Activated CD8-positive, alpha-beta memory T cell treated with anti-CD3 and anti-CD28 coated beads for 36 hours (primary cell): Measurements from ENCODE around the gene PDE10A. TPM values are rescaled to one million over a fixed set of nuclear protein-coding genes. Genes with fewer than 3 reads are reported as not detected.

Experiments
- CTCF ChIA-PET: fragments of 350-600 bp; sonication (Branson Sonifier 250); formaldehyde crosslinking; loops from one replicate; lab custom pipeline; 2021; ENCODE audit warnings: antibody characterized with exemption; lab: Charles Lee
- POLR2A ChIA-PET: fragments of 350-600 bp; sonication (Branson Sonifier 250); formaldehyde crosslinking; loops from one replicate; lab custom pipeline; 2021; ENCODE audit warnings: antibody characterized with exemption; lab: Charles Lee
- total RNA-seq, 2 experiments: library from RNA; stranded (reverse); gene quantifications; one replicate each; pipeline ENCODE4 v1.2.3, GENCODE V29; 2021

The PDE10A gene
- total RNA-seq, 2 experiments from 2014 or later: not detected

DNA sequence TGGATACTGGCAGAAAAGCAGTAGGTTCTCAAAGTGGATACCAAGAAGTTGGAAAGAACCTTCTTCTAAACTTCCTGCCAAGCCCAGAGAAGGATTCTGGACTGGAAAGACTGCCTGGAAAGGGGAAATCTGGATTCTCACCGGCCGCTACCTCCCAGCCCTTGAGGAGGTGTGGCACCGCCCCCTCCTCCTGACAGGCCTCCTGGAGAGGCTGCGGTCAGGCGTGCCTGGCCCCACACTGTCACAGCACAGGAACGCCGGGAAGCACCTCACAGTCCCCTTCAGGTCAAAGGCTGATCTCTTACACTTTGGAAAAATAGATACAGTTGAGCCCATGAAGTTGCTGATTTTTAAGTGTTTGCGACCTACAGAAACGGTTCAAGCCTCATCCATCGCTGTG, 16.3 kb upstream of the PDE10A start:
- ChIA-PET CTCF (no interaction called here), POLR2A (no interaction called here)

DNA sequence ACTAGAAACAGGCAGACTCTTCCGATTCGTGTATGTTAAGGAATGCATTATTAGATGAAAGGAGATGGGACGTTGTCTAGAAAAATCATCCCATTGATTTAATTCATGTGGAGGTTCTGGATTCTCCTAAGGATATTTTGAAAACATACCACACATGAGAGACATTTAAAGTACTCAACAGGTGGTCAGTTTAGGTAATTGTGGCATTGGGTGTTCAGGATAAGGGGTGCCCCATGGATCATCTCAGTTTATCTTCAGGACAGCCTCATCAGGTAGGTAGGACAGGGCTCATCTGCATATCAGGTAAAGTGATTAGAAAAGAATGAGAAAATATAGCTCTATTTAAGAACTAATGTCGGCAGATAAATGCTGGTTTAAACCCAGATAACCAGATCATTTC, 15.9 kb upstream of the PDE10A start:
- POLR2A ChIA-PET: no interaction called here
- CTCF ChIA-PET: no interaction called here

DNA sequence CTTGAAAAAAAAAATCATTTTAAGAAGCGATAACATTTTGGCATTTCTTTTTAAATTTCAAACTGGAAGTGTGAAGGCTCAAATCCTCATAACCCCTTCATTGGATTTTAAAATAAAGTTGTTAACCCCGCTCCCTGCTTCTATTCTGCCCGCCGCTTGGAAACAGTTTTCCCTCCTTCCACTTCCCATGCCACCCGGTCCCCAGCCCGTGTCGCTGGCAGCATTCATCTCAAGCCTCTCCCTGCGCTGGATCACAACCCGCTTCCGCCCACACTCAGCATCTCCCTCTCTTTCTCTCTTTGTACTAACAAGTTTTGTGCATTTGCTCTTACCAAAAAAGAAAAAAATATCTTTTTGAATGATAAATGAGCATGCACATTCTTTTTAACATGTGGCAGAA, 15.4 kb upstream of the PDE10A start:
- CTCF ChIA-PET: no interaction called here
- POLR2A ChIA-PET: no interaction called here

DNA sequence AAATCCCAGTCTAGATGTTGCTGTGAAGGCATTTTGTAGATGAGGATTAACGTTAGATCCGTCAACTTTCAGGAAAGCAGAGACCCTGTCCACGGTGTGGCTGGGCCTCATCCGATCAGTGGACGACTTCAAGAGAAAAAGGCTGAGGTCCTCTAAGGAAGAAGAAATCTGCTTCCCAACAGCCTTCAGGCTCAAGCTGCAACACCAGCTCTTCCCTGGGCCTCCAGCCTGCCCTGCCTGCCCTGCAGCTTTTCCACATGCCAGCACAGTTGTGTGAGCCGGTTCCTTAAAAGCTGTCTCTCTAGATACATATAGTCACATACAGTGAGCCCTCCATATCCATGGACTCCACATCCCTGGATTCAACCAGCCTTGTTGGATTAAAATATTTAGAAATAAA, 14.1 kb upstream of the PDE10A start:
- POLR2A ChIA-PET: no interaction called here
- CTCF ChIA-PET: no interaction called here

DNA sequence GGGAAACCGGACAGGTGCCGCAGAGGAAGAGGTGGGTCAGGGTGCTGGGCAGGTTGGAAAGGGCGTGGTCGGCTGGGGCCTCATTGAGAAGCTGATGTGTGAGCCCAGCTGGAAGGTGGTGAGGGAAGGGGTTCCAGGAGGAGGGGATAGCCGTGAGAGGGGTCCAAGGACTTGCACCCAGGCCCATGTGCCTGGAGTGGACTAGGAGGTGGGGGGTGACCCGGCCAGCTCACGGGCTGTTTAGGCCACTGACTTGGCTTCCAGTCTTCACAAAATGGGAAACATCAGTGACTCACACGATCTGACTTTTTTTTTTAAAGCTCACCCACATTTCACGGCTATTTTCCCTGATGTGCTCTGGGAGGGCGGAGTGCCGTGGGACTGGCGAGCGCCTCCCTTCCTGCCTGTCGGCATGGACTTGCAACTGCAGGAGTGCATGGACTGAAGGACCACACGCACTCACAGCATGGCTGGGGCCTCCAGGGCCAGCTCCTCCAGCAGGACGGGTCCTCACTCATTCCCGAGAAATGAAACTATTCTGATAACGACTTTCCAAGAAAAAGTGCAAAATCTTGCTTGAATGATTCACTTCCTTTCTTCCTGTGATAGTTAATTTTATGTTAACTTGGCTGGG, 13.5 kb upstream of the PDE10A start:
- ChIA-PET POLR2A (no interaction called here), CTCF (no interaction called here)

DNA sequence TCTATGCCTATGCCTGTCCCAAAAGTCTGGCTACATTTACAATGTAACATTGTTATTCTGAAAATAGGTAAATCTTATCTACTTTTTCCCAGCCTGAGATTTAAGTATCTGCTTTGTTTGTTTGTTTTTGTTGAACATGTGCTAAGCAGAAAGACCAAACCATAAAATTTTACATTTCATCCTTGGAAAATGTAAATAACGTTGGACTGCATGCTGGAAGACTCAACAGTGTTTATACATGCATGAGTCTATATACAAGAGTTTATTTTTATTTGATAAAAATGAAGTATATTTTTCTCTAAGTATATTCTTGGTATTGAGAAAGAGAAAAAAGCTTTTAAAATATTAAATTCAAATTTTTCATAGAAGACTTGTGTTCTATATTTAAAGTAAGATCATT, 12.1 kb upstream of the PDE10A start:
- ChIA-PET POLR2A (no interaction called here), CTCF (no interaction called here)

DNA sequence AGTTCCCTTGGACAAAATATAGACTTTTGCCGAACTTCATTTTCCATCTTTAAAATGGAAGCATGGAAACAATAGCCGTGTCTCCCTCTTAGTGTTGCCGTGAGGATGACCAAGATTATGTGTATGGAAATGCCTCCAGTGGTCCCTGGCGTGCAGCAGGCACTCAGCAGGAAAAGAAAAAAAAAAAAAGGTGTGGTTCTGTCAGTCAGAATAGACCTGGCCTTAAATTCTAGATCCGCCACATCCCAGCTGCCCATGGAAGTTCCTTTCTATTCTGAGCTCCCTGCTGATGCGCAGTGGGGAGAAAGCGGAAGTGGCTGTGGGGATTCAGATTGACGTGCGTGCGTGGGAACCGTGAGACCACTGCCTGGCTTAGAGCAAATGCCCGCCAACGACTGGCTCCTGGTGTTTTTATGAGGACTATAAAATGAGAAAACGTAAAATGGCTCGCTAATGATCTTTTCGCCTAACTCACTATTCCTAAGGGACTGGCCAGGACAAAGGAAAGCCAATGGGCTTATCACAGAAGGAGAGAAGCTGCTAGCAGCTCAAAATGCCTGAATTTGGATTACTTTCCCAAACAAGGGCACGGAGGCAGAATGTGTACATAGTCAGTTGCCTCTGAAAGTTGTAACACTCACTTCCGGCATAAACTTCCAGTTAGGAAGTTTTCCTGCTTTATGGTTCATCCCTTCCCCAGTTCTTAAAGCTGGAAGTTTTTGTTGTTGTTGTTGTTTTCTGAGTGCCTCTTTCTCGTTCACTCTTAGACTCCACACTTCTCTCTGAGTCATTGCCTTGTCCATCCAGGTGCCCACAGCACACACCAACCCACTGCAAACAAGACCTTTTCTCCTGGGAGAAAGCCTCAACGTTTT, 11.4 kb upstream of the PDE10A start:
- ChIA-PET CTCF (no interaction called here), POLR2A (no interaction called here)

DNA sequence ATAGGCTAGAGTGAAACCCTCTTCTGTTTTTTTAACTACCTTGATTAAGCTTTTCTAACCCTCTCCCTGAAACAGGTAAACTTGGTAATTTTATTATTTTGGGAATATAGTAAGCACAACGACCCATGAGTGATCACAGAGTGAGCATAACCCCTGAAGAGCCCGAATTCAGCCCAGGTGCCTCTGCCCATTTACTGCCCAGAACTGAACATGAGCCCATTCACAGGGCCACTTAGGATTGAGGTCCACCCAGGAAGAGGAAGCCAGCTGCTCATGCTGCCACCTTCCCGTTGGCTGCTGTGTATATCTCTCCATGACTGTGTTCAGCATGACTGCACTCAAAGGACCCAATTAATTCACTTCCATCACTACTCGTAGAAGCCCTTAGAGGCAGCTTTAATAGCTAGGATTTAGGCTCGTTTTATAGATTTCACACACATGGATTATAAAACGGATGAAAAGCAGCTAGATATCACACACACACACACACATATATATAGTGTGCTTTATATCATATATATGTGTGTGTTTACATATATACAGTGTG, 8.3 kb upstream of the PDE10A start:
- ChIA-PET CTCF (no interaction called here), POLR2A (no interaction called here)

DNA sequence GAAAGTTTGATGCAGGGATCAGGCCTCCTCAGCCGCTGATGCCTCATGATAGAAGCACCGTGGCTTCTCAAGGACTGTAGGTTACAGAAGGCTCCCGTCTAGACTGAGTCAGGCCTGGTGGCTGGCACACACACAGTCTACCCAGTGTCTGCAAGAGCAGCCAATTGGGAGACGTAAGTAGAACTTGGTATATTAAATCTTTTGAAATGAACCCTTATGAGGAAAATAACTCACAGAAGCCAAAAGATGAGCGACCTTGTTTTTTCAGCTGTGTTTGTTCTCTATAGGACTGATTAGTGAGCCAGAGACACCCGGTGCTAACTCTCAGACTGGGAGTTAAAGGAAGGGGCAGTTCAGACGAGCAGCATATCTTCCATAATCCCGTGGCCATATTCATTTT, 5.9 kb upstream of the PDE10A start:
- POLR2A ChIA-PET: no interaction called here
- CTCF ChIA-PET: interaction anchor here (0.6 kb wide), 1 partner anchor 19 kb away, joined by 3 read pairs; no protein-coding TSS in a partner anchor

DNA sequence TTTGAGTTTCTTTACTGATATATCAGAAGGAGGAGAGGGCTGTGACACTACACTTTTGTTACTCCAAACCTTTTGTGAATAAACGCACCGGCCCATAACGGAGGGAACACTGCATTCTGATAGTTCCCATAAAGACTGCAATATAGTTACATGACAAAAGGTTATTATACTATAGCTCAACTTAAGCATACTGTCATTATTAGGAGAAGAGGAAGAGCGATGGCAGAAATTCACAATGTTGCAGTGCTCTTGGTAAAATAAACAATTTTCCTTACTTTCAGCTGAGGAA, 2.3 kb upstream of the PDE10A start:
- POLR2A ChIA-PET: no interaction called here
- CTCF ChIA-PET: no interaction called here

DNA sequence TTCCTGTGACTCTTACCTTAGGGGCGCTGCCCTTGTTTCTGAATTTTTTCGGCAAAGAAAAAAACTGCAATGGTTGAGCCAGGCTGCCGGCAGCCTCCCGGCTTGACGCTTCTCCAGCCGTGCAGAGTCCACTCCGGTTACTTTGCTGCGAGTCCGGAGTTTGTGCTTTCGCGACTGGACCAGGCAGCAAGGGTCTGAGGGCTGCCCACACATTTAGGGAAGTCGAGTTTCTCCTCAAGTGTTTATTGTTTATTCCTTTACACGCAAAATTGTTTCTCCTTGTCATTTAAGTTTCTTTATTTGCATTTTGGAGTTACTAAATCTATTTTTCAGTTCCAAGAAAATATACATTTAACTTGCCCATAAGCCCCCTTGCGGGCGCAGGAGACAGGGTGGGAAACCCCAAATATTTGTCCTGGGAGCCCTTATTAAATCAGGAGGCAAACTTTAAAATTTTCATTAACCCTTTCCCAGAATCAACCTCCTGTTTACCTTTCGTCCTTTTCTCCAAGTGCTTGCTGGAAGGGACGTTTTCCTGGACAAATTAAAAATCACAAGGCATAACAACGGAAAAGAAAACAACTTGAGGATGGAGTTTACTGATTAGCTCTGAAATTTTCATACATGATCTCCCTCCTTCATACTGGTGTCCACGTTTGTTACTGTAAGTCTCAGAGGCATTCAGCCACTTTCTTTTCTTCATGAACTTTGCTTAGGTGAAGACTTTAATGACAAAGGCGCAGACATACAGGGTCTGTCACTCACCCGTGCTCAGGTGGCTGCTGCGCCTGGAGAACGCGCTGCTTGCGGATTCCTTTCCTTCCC, 1.7 kb upstream of the PDE10A start:
- CTCF ChIA-PET: no interaction called here
- POLR2A ChIA-PET: no interaction called here

DNA sequence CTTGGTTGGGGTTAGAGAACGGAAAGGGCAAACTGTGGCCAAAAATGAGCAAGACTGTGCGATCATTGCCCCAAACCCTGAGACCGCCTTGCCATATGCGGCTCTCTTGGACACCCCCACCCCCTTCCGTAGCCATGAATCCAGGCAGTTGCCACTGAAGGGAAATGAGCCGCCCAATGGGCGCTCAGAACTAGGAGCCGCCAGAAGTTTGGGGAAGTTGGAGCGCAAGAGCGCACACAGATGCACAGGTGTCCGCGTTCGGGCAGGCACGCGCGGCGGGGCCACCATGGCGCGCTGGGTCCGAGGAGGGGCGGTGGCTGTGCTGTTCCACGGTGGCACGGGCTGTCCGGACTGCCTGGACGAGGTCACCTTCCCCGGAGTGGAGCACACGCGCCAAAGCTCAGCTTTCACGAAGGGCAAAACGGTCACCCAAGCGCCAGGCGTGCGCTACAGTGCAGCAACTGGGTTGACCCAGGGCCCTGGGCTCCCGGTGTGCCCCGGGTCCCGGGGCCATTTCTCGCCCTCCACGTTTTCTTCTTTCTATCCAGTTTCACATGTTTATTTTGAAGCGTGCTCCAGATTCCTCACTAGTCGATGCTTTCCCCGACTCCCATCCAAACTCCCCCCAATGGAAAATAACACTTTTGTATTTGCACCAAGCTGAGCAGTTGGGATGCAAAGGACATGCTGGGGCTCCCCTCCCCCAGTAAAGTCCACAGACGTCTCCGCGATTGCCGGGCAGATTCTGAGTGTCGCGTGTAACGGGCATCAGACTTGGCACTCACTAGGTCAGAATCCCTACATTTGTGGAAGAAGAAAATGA, 906 bp upstream of the PDE10A start:
- CTCF ChIA-PET: no interaction called here
- POLR2A ChIA-PET: no interaction called here

DNA sequence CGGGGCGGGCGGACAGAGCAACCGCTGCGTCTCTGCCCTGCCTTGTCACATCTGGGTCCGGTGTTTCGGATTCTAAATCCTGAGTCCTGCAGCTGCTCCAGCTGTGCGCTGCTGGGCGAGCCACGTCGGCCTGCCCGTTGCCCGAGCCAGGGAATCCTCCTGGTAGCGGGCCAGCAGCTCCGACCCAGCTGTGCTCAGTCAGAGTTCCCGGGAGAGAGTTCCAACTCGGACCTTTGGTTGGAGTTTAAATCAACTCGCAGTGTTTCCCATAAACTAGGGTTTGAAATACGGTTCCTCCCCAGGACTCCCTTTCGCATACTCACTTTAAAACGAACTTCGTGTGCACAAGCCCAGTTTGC, 315 bp upstream of the PDE10A start:
- ChIA-PET POLR2A (no interaction called here), CTCF (no interaction called here)

DNA sequence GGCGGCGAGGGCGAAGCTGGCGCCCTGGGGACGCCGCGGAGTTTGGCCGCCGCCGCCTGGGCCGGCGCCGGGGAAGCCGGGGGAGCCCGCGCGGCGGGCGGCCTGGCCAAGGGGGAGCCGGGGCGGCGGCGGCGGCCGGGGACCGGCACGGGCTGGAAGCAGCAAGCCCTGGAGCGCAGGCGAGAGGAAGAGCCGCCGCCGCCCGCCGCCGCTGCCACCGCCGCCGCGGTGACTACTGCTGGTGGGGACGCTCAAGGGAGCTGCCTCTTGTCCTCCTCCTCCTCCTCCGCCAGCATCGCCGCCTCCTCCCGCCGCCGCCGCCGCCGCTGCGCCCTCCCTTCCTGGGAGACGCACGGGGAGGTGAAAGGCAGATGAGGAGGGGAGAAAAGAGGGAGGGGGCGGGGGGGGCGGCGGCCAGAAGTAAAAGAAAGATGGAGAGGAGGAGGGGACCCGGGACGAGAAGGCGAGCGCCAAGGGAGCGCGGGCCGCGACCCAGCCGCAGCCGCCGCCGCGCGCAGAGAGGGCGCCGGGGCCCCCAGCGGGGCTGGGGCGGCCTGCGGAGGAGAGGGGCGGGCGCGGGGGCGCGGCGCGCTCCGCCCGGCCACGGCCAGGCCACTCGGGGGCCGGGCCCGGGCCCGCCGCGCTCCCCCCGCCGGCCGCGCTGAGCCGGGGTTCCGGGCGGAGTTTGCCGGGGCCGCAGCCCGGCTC, 846 bp downstream of the PDE10A start:
- ChIA-PET CTCF (no interaction called here), POLR2A (no interaction called here)

DNA sequence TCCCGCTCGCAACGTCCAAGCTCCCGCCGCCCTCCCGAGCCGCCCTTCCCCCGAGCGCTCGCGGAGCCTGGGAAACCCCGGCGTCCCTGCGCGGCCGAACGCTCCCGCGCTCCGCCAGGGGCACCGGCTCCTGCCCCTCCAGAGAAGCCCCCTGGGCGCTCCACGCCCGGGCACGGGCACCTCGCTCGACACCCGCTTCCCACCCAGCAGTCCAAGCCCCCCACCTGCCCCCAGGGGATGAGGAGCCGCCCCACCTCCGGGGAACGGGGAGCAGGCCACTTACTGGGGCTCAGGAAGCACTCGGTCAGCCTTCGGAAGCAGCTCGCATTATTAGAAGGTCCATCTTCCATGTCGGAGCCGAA, 1.4 kb downstream of the PDE10A start:
- ChIA-PET CTCF (no interaction called here), POLR2A (no interaction called here)

DNA sequence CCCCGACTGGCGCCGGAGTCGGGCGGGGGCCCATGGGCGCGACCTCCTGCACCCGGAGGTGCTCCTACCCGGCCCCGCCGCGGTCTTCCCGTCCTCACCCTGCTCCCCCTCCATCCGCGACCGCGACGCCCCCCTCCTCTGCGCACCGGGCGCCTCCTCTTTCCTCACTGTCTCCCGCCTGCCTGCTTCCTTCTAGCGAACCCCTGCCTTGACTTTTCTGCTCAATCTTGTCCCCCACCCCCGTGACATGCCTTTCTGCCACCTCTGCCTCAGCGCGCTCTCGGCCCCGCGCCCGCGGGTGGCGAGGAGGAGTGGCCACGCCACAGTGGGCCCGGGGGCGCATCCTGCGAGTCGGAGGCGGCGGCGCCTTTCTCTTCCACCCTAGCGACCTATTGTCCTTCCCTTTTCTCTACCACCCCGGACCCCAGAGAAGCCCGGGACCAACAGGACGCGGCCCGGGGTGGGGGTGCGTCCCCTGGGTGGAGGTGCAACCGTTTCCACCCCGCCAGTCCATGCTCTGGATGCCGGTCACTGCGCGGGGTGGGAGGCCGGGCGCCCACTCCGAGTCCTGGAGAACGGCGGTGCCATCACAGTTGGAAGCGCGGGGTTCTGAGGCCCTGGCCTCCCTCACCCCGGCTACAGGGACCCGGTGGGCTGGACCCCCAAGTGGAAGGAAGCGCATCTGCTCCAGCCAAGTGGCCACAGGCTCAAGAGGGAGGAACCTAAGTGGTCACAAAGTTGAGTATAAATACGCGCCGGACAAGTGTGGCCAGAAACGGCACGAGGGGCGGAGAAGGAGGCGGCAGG, 2.0 kb downstream of the PDE10A start:
- POLR2A ChIA-PET: no interaction called here
- CTCF ChIA-PET: no interaction called here

DNA sequence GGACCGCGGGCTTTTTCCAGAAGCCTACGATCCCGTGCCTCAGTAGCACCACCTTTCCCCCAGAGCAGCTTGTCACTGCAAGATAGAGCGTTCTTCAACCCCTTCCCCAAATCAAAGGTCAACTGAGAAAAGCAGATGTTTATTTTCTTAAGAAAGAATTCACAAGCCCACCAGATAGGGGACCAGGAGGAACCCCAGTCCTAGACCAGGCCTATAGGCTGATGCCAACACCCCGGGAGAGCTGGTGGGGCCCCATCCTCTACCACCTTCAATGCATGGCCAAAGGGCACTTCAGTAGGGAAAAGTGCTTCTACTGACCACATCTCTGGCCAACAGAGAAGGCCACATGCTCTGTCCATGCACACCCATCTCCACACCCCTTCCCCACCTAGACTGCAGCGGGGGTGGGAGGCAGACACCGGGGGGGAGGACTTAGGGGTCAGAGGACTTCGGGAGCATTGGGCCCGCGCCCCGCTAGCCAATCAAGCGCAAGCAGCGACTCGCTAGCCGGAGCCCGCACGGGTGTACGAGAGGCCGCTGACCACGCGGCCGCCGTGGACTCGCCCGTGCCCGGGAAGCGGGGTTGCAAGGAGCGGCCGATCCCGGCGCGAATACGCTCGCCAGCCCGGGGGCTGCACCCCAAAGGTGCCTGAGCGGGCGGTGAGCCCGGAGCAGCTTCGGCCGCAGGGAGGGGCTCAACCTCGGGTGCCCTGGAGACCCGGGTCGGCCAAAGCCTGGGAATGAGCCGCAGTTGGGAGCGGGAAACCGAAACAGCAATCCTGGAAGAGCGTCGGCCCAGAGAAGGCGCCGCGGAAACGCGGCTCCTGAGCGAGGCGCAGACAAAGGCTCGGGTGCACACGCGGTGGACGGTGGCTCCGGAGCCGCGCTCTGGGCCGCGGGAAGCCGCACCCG, 2.8 kb downstream of the PDE10A start:
- ChIA-PET CTCF (no interaction called here), POLR2A (no interaction called here)
